HG03066 (cell line): ENCODE data around the gene KISS1R.
"Not testable (repeated sequence)": the region's sequence is repeated elsewhere in the genome, so short reads cannot be mapped to it uniquely, and the experiment has no call there.

ENCODE experiments used
- ATAC-seq: cut with Tn5 transposase; IDR thresholded peaks from one replicate; pipeline ENCODE4 v1.9.1; 2021; ENCODE audit warnings: low read depth; ENCODE audit not compliant: unreplicated experiment

Gene KISS1R

GRCh38 chr19:917323-918151 is at the start of gene KISS1R:
Gene KISS1R, plus strand, starts transcription at chr19:917333. Its CDS starts 170 bp downstream, at chr19:917503.
- no peak for ATAC-seq

GRCh38 chr19:867855-868457 is 49.2 kb upstream of the KISS1R start:
- ATAC-seq, result no peak

GRCh38 chr19:868458-869244 is 48.5 kb upstream of the KISS1R start:
- no peak for ATAC-seq

- ATAC-seq, result no peak
Observed at GRCh38 chr19:869245-870177, 47.6 kb upstream of the KISS1R start.

- no peak for ATAC-seq
Observed at GRCh38 chr19:870314-870713, 46.8 kb upstream of the KISS1R start.

- ATAC-seq, result no peak
Observed at GRCh38 chr19:870963-871401, 46.2 kb upstream of the KISS1R start.

- no peak for ATAC-seq
Observed at GRCh38 chr19:871446-872265, 45.5 kb upstream of the KISS1R start.

- no peak for ATAC-seq
Observed at GRCh38 chr19:872266-872951, 44.7 kb upstream of the KISS1R start.

- ATAC-seq, result no peak
Observed at GRCh38 chr19:873084-873483, 44.0 kb upstream of the KISS1R start.

GRCh38 chr19:873561-874041 is 43.5 kb upstream of the KISS1R start:
- no peak for ATAC-seq

GRCh38 chr19:875265-875879 is 41.8 kb upstream of the KISS1R start:
- ATAC-seq, result no peak

GRCh38 chr19:876089-876488 is 41.0 kb upstream of the KISS1R start:
- no peak for ATAC-seq

GRCh38 chr19:876780-877314 is 40.3 kb upstream of the KISS1R start:
- no peak for ATAC-seq

GRCh38 chr19:877992-878660 is 39.0 kb upstream of the KISS1R start:
- ATAC-seq, result not testable (repeated sequence)

- ATAC-seq, result not testable (repeated sequence)
Observed at GRCh38 chr19:878751-879561, 38.2 kb upstream of the KISS1R start.

- ATAC-seq, result no peak
Observed at GRCh38 chr19:879711-880438, 37.3 kb upstream of the KISS1R start.
